ENCODE data around the gene CASP2. TPM values are rescaled to one million over a fixed set of nuclear protein-coding genes. Genes with fewer than 3 reads are reported as not detected.

CASP2 gene
- total RNA-seq, 1 experiment from 2014 or later, result 64.1 TPM

GRCh38 chr7:143261901-143262300, 26.2 kb upstream of the CASP2 start:
- H3K9ac ChIP-seq (ENCODE audit: low read length), result no peak overlapping the region
- no peaks in the 10 kb centered on the region for H3K36me3 ChIP-seq (ENCODE audit: control insufficient read depth in 1 of 2, insufficient read depth in 2 of 2, low read length in 2 of 2)
- TF ChIP-seq ELF1 (IDR thresholded peaks at IDR 0.05; ENCODE audit: borderline replicate concordance, low read depth) (no peak), JUND (IDR thresholded peaks at IDR 0.05) (no peak), FOSL1 (IDR thresholded peaks at IDR 0.05; ENCODE audit: low read depth) (no peak), POLR2AphosphoS5 (IDR thresholded peaks at IDR 0.05; ENCODE audit: low read depth, low read length) (no peak), YY1 (IDR thresholded peaks at IDR 0.05; ENCODE audit: extremely low read depth, insufficient replicate concordance, low read depth, low read length) (no peak)
- TF ChIP-seq, protein P1, sequence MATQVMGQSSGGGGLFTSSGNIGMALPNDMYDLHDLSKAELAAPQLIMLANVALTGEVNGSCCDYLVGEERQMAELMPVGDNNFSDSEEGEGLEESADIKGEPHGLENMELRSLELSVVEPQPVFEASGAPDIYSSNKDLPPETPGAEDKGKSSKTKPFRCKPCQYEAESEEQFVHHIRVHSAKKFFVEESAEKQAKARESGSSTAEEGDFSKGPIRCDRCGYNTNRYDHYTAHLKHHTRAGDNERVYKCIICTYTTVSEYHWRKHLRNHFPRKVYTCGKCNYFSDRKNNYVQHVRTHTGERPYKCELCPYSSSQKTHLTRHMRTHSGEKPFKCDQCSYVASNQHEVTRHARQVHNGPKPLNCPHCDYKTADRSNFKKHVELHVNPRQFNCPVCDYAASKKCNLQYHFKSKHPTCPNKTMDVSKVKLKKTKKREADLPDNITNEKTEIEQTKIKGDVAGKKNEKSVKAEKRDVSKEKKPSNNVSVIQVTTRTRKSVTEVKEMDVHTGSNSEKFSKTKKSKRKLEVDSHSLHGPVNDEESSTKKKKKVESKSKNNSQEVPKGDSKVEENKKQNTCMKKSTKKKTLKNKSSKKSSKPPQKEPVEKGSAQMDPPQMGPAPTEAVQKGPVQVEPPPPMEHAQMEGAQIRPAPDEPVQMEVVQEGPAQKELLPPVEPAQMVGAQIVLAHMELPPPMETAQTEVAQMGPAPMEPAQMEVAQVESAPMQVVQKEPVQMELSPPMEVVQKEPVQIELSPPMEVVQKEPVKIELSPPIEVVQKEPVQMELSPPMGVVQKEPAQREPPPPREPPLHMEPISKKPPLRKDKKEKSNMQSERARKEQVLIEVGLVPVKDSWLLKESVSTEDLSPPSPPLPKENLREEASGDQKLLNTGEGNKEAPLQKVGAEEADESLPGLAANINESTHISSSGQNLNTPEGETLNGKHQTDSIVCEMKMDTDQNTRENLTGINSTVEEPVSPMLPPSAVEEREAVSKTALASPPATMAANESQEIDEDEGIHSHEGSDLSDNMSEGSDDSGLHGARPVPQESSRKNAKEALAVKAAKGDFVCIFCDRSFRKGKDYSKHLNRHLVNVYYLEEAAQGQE (IDR thresholded peaks at IDR 0.05; ENCODE audit: low read depth), result no peak
- peaks cover 11% of the 10 kb centered on the region; the same call in 1 of the 2 replicates for H3K79me2 ChIP-seq (ENCODE audit: insufficient read depth, low read length)
- DNase-seq (ENCODE audit: low read depth, low spot score) (no peak), ATAC-seq (no peak)
- BruUV-seq (replicated peaks), result no TSS peak
- RAD21 ChIA-PET (ENCODE audit: low non-redundant PET in 1 of 2, low total read pairs in 2 of 2, uncharacterized antibody in 2 of 2, unreplicated experiment in 2 of 2), result no interaction called here
- no peaks in the 10 kb centered on the region for H3K9me3 ChIP-seq (ENCODE audit: control insufficient read depth in 1 of 2, insufficient read depth in 1 of 2, low read depth in 1 of 2, low read length in 2 of 2)
- H4K20me1 ChIP-seq (ENCODE audit: insufficient read depth), result no peaks in the 10 kb centered on the region
- H3K4me3 ChIP-seq (replicated peaks in 1 of 2; ENCODE audit: low read depth in 1 of 2, low read length in 2 of 2), result no peak overlapping the region
- H3K4me2 ChIP-seq (ENCODE audit: low read length), result no peak overlapping the region
- no peak overlapping the region for H3K27ac ChIP-seq (ENCODE audit: low read depth, low read length)
- no peaks in the 10 kb centered on the region for H3K9me2 ChIP-seq (ENCODE audit: insufficient read depth)
- no peak overlapping the region for H2AFZ ChIP-seq (ENCODE audit: low read depth, low read length, poor library complexity, severe bottlenecking)
- peaks cover 9 to 32% of the 10 kb centered on the region in 2 experiments; a peak in 3 of 4 replicates for H3K4me1 ChIP-seq (ENCODE audit: control insufficient read depth in 1 of 2, insufficient read depth in 2 of 2, low read length in 2 of 2)
- POLR2A ChIA-PET, result interaction anchor here (1.9 kb wide), 1 partner anchor 14 kb away, joined by 8 read pairs; no protein-coding TSS in a partner anchor
- intact Hi-C loops (cut with micrococcal nuclease), result no loop called here
- no peaks in the 10 kb centered on the region for H3K27me3 ChIP-seq (ENCODE audit: insufficient read depth, low read length)
- CTCF ChIA-PET, result no interaction called here

All from HCT116 (cell line).